DLD1 (cell line): ENCODE data around the gene CNOT1.

Source experiments
- in situ Hi-C: cut with HindIII; loops from 2 replicates; pipeline ENCODE4 v1.10.0; 2017; ENCODE audit warnings: low sequenced_read_pairs

The CNOT1 gene

DNA sequence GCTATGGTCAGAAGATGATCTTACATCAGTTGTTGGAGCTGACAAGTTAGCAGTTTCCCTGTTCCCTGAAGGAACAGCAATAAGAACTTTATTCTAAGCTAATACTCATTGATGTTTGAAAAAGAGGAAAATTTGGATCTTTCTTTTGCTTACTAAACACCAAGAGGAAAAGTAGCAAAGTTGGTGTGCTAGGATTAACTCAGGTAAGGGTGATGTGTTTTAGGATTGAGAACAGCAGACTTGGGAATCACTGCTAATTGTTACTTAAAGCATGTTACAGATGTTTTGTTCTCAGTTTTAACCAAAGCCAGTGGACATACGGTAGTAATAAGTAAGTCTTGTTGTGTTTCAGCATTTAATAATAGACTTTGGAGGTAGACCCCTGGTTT lies 110.7 kb downstream of the CNOT1 start:
- in situ Hi-C loops, result no loop called here

GRCh38 chr16:58518083-58518979 lies 111.3 kb downstream of the CNOT1 start:
- in situ Hi-C loops, result no loop called here

DNA sequence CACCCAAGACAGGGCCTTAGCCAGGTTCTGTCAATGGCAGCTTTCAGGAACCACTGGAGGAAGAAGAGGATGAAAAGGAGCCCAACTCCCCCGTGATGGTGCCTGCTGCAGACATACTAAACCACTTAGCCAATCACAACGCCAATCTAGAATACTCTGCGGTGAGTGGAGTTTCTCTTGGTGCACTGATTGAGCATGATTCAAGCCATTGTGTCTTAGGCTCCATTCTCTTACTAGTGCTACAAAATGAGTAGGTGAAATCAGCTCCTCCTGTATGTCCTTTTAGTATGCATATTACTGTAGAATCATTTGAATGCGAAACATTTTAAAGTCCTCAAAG lies 112.9 kb downstream of the CNOT1 start:
- in situ Hi-C loops, result no loop called here

GRCh38 chr16:58515871-58516767 lies 113.5 kb downstream of the CNOT1 start:
- in situ Hi-C loops, result no loop called here

GRCh38 chr16:58515125-58515870 lies 114.3 kb downstream of the CNOT1 start, which contains the start of gene SETD6:
Gene SETD6, plus strand, starts transcription at chr16:58515517. Its CDS starts 21 bp downstream, at chr16:58515538.
- in situ Hi-C loops, result no loop called here

DNA sequence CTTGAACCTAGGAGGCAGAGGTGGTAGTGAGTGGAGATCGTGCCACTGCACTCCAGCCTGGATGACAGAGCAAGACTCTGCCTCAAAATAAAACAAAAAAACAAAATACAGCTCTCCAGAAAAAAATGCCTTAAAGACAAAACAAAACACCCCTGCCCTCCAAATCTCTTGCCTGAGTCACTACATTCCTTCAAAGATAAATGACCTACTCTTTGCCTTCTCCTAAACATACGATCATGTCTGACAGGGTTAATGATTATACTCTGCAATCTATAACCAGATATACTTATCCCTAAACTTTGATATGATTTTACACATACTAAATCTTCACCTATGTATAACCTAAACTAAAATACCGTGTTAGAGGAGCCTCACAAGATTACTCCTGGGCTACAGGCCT lies 115.8 kb downstream of the CNOT1 start:
- in situ Hi-C loops, result no loop called here

DNA sequence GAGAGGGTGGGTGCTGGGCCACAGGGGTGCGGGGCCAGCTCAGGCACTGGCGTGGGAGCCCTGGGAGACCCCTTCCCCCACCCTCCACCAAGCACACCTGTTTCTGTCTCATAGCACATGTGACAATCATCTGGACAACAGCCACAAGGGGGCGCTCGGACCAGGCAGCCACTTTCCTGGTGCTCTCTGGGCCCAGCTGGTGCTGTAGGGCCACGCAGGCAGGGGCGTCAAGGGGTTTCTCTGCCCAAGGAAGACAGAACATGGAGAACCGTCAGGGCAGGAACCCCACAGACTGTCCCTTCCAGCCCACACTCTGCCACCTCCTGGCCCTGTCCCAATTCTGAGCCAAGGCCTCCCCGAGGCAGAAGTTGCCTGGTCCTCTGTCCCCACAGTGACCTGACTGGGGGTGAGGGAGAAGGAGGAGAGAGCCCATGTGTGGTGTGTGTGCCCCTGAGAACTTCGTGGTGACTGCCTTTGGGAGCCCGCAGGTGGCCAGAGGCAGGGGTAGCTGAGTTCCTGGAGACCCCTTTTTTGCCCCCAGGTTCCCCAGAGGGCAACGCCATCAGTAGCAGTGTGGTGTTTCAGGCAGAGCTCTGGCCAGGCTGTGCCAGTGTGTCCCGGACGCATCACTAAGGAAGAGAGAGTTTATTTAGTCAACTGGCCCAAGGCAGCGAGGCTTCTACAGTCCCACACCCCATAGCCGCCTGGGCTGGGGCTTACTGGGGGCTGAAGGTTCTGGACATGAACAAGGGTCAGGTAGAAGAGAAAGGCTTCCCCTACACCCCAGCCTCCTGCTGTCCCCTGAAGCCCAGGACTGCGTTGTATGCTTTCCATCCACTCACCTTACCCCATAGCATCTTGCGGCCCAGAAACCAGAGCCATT lies 117.5 kb downstream of the CNOT1 start:
- in situ Hi-C loops, result no loop called here

GRCh38 chr16:58510776-58511628 lies 118.6 kb downstream of the CNOT1 start:
- in situ Hi-C loops, result no loop called here

DNA sequence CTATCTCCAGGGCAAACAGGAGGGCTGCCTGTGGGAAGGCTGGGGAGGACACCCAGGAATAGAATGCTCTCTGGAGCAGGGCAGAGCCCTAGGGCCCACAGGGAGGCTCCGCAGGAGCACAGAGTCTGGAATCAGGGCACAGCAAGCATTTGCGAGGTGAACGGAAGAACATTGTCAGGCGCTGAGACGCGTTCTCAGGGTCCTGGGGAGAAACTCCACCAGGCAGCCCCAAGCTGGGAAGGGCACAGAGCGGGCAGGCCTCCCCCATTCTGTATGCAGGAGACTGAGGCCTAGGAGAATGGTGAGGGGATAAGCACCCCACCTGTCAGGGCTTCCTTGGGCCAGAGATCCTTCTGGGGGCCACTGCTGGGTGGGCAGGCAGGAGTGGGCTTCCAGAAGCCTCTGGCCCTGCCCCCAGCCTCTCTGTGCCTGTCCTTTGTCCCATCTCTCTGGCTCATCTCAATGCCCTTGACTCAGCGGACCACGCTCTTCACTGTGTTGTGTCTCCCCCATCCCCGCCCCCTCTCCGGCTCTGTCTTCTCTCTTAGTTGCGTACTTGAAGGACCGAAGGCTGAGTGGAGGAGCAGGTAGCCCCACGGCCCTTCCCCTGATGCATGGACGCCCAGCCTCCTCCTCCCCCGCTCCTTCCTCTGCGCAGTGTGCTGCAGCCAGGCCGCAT lies 119.4 kb downstream of the CNOT1 start:
- in situ Hi-C loops, result no loop called here

DNA sequence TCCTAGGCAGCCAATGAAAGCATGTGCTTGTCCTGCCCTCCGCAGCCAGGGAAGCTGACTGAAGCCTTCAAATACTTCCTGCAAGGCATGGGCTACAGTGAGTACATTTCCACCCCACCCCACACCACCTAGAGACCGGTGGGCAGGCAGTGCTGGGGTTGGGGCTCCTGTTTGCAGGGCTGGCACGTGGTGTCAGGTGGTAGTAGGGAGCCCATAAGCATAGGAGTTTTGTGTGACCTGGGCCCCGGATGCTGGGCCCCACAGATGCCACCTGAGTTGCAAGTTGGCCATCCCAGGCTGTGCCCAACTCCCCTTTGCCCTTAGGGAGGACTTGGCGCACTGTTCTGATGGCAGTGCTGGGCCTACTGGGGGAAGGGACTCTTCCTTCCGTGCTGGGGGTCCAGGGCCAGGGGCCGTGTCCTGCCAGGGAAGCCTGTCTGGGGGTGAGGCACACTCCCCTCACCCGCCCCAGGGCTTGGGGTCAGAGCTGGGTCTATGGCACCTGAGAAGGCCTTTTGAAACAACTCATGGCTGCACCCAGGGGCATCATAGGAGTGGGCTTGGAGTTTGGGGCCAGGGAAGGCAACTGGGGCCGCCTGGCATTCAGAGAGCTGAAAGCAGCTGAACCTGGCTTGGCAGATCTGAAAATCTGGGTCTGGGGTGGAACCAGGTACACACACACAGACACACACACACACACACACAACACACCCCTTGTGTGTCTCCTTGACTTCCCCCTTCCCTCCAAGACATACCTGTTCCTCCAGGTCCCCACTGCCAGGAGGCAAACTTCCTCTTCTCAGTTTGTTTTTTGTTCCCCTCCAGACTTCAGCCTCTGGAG lies 120.2 kb downstream of the CNOT1 start:
- in situ Hi-C loops, result no loop called here

DNA sequence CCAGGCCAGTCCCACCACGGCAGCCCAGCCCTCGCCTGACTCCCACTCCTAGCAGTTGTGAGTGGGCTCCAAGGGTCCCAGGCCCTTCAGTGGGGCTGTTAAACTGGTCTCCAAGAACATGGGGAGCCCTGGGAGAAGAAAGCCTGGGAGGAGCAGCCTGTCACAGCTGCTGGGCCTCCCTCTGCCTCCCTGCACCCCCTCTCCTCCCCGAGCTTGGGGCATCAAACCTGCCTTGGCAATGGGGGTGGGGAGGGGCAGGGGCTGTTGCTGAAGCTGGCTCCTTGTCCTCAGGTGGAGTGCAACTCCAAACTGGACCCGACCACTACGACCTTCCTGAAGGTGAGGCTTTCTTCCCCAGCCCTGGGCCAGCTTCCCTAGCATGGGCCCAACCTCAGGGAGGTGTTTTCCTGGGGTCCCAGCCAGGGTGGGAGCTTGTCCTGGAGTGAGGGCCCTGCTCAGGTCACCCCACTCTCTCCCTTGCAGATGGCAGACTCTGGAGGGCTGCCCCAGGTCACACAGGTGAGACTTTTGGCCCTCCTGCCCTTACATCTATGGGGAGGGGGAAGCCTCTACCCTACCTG lies 120.9 kb downstream of the CNOT1 start:
- in situ Hi-C loops, result no loop called here

DNA sequence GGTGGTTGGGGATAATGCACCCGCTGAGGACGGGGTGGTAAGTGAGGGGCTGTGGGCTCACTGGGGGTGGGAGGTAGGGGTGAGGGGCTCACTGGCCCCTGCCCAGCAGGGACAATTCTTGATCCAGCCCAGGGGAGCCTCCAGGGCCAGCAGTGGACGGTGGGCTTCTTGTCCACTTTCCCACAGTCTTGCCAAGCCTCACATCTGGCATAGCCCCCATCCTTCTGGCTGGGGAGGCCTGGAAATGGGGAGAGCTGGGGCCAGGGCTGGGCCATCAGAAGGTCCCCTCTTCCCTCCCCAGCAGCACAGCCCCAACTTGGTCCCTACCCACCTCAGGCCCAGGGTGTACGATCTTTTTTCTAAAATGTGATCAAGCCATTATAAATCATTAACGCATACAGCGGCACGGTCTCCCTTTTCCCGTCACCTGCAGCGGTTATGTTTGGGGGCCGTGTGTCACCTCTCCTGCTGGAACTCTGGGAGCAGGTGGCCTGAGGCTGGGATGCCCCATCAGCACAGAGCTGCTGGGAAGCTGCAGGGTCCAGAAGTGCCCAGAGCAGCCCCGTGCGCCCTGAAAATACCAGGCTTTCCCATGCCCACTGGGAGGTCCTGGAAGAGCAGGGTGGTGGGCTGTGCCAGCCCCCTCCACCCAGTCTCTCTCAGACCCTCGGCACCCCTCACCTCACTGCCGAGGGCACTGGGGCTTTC lies 121.5 kb downstream of the CNOT1 start:
- in situ Hi-C loops, result no loop called here

DNA sequence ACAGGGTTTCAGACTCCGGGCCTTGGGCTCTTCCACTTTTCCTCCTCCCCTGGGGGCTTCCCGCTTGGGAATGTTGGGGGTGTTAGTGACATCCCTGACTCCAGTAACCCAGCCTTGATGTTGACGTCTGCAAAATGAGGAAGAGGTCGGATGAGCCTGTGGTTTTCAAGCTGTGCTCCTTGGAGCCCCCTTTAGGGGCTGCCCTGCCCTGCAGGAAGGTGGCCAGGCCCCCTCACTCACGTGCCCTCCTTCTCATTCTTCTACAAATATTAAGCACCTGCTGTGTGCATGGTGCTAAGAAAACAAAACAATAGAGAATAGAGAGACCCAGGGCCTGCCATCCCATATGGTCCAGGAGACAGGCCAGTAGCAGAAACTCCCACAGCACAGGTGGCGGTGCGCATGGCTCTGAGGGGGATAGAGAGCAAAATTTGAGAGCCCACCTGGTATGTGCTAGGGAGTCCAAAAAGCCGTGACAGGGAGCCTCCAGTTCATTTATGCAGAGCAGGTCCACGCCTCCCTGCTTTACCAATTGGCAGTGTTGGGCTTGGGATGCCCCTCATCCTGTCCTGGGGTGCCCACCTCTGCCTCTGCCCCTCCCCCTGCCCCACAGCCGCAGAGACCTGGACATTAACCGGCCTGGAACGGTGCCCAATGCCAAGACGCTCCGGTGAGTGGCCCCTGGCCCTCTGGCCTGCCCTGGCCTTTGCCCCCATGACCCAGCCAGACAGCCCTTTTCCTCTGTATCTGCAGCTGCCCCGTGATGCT lies 122.2 kb downstream of the CNOT1 start:
- in situ Hi-C loops, result no loop called here

GRCh38 chr16:58506241-58507194 lies 123.1 kb downstream of the CNOT1 start:
- in situ Hi-C loops, result no loop called here
